Left renal cortex interstitium (tissue), 4 donors: ENCODE measurements around the gene AUTS2. TPM values are rescaled to one million over a fixed set of nuclear protein-coding genes. Genes with fewer than 3 reads are reported as not detected.

Source experiments
- DNase-seq, 4 donors: peaks; one replicate each; pipeline ENCODE4 v3.0.0-alpha.2; 2013; ENCODE audit warnings: low read depth in 4 of 4, low spot score in 2 of 4, missing footprints in 1 of 4
- polyA plus RNA-seq, 4 donors: library from polyadenylated mRNA; unstranded; fragments of 120-200 nt; gene quantifications; one replicate each; pipeline ENCODE4 v1.2.1, GENCODE V29; 2013; ENCODE audit not compliant: insufficient read length in 4 of 4

Gene AUTS2
- polyA plus RNA-seq, 4 donors: 56.5 to 144 (median 82.8) TPM

DNA sequence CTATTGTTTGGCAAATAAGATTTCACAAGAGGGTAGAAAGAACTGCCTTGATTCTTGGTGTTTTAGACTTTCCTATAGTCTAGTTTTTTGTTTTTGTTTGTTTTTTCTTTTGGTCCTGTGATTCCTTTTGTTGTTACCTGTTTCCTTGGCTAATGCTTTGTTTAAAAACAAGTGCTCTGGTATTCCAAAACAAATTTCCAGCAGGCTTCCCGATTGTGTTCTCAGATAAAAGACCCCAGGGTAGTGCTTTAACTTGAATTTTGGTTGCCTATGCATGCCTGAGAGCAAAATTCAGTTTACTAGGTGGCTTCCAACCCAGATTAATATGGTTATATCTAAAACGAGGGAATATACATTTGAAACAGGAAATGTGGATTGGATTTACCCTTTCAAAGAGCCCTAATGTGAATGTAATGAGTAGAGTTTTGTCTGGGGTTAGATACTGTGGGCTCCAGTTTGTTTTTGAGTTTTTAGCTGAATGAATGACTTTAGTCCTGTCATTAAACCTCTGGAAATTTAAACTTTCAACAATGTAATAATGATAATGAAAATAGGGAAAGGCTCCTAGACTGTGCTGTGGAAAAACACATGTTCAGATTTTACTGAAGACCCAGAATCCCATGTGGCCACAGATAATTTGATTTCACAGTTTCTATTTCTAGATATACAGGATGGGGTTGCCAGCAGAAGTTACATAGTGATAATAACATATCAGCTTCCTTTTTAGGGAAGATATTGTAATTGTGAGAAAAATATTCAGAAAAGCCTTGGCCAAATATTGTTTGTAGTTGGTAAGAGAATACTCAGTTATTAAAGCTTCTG, 23.9 kb downstream of the AUTS2 start:
- DNase-seq: no peak

DNA sequence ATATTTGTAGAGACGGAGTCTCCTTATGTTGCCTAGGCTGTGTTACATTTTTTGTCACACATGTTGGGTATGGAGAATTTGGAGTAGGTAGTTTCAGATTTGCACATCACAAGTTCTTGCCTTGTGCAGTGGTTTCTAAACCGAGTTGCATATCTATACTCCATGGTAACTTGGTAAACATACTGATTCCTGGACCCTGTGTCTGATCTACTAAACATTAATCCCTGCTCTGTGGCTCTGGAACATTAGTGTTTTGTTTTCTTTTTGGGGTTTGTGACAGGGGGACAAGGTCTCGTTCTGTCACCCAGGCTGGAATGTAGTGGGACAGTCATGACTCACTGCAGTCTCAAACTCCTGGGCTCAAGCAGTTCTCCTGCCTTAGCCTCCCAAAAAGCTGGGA, 24.7 kb downstream of the AUTS2 start:
- no peak for DNase-seq

DNA sequence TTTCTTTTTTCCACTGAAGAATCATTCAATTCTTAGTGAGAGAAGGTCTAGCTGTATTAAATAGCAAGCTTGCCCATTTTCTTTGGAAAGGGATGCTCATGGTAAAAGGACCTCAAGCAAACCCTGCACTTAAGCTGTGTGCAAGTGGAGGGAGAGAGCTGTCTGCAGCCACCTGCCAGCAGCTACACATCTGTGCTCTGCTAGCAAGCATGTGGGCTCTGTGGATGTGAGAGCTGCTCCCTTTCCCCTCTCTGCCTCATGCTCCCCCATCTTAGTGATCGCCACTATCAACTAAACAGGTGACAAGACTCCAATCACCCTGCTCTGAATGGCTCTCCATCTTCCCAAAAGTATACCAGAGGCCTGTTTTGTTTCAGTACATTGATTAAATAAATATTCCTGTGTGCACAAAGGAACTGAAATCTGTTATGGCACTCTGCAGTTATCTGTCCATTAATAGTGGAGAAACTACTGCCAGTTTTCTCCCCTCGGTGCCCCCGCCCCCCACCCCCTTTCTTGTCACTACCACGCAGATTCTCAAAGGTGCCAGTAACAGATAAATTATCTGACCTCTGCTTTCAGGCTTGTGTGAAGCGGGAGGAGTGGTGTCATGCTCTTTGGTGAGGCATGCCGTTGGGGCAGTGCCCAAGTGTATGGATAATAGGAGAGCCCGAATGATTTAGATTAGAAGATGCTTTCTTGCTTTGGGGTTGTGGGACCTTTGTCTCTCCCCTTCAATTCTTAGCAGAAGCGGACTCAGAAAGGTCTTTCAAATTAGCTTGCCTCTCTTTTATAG, 26.4 kb downstream of the AUTS2 start:
- DNase-seq: no peak

DNA sequence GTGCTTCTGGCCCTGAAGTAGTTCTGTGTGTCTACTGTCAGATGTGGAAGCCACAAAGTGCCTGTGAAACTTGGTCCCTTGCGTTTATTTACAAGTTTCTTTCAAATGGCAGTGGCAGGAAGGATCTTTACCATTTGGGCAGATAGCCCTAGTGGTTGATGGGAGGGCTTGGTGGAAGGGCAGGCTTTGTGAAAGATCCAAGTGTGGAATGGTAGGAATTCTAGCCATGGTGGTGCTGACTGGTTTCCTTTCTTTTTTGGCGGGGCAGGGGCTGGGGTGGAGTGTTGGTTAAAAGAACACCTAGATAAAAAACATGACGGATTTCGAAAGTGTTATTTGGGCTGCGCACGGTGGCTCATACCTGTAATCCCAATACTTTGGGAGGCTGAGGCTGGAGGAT, 27.0 kb downstream of the AUTS2 start:
- no peak for DNase-seq

DNA sequence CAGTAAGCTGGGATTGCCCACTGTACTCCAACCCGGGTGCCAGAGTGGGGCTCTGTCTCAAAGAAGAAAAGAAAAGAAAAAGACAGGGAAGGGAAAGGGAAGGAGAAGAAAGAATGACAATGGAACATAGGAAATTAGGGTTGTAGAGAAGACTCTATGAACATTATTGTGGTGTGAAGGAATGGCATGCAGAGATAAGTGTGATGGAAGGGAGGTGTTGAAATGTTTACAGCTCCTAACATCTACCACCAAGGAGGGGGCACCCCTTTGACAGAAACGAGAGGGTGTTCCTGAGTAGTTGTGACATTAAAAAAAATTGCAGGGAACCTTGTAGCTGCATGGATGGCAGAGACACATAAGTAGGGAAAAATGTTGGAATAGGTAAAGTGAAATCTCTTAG, 27.5 kb downstream of the AUTS2 start:
- DNase-seq: no peak

DNA sequence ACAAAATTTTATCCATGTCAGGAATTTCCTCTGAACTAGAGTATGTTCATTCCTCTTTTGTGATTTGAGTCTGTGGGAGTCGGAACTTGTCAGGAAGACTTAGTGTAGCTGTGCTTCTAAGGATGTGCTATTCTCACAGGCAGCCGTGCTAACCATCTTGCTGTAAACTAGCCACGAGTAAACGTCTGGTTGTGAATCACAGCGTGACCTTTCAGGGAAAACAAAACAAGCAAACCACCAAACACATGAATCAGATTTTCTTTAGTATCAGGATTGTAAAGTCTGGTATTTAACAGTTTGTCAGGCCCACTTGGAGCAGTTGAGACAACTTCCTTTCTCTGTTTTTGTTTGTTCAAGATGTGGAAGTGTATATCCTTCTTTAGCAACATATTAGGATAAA, 32.0 kb downstream of the AUTS2 start:
- peak in 3 of 4 donors; percentile 63 to 71 (median 68) for DNase-seq

DNA sequence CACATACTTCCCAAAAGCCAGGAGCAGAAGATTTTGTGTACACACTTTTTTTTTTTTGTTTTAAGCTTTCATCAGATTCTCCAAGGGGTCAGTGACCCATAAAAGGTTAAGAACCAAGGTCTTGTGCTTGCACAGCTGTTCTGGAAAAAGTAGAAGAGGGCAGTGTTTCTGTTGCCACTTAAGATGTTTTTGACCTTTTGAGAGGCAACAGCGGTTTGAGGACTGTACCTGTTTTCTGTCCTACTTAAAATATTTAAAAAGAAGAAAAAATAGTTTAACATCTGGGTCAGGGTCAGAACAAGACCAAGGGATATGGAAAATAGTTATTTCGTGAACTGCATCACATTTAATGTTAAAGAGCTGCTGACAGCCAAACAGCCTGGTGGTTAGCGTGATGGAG, 32.9 kb downstream of the AUTS2 start:
- DNase-seq: no peak

DNA sequence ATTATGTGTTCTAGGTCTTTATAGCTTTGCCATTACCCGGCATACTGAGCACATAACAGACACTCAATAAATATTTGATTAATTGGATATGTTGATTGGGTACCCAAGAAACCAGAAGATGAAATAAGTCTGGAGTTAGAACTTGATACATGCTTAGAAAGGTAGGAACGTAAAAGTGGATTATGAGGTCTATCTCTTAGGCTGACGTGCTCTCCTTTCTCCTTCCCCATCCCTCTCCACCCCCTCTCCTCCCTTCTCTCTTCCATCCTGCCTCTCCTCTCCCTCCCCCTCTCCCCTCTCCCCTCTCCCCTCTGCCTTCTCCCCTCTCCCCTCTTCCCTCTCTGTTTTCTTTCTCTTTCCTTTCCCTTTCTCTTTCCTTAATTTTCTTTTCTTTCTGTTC, 34.0 kb downstream of the AUTS2 start:
- DNase-seq: no peak

DNA sequence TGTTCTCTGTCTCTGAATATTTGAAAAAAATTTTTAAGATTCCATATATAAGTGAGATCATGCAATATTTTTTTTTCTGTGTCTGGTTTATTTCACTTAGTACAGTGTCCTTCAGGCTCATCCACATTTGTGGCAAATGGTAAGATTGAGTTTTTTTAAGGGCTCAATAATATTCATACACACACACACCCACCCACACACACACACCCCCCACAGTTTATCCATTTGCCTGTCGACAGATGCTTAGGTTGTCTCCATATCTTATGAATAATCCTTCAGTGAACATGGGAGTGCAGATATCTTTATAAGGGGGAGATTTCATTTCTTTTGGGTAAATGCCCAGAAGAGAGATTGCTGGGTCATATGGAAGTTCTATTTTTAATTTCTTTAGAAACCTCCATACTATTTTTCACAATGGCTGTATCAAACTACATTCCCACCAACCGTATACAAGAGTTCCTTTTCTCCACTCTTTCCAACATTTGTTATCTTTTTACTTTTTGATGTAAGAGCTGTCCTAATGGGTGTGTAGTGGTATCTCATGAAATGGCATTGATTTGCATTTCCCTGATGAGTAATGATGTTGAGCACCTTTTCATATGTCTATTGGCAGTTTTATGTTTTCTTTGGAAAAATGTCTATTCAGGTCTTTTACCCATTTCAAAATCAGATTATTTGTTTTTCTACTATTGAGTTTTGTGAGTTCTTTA, 35.0 kb downstream of the AUTS2 start:
- no peak for DNase-seq

DNA sequence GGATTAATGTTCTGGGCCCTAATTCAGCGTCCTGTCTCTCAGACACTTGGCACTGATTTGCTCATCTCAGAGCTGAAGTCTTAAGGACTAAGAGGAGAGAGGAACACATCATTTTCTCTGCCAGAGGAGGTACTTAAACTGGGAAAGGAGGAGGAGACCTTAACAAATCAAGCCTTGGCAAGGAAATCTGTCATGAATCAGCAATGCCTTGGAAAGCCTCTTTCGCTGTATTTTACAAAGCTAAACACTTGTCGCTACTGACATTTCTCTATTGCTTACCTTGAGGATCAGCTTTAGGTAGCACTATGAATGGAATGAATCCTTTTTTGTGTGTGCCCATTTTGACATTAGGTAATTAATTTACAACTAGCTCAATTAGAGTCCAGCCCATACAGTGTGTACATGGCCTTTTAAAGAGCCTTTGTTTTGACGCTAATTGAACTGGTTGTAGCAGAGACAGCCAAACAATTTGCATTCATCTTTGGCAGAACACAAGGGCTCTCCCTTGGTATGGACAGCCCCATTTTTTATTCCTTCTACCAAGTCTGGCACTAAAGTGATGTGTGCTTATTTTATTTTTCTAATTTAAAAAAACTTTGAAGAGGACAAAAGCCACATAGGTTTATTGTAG, 37.4 kb downstream of the AUTS2 start:
- DNase-seq: no peak

DNA sequence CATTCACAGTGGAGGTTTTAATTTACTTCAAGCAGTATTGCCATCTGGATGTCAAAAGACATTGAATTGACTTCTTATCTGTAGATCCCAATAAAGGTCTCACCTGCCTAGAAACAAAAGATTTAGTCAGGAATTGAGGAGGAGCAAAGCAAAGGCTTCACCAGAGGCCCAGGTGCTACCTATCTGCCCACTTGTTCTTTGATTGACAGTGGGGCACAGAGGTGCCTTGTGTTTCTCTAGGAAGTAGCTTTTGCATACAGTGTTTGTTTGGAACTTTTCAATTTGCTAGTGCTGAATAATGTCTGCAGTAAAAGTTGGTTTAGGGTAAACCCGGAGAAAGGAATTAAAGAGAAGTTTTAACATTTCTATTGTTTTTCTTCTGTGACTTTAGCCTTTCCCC, 40.4 kb downstream of the AUTS2 start:
- no peak for DNase-seq

DNA sequence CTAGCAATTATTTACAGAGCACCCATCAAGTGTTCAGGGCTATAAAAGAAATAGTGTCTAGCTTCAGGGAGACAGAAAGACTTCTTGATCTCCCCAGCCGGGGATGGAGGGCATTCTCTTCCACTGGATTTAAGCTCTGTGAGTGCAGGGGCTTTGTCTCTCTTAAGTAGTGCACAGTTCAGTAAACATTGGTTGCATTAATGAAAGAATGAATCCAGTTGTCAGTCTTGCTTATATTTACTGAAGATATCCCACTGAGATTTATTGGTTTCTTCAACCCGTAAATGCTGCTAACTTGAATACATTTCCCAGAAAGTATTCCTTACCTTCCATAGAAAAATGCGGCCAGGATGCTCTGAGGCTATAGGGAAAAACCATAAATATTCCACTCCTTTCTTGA, 41.9 kb downstream of the AUTS2 start:
- no peak for DNase-seq

DNA sequence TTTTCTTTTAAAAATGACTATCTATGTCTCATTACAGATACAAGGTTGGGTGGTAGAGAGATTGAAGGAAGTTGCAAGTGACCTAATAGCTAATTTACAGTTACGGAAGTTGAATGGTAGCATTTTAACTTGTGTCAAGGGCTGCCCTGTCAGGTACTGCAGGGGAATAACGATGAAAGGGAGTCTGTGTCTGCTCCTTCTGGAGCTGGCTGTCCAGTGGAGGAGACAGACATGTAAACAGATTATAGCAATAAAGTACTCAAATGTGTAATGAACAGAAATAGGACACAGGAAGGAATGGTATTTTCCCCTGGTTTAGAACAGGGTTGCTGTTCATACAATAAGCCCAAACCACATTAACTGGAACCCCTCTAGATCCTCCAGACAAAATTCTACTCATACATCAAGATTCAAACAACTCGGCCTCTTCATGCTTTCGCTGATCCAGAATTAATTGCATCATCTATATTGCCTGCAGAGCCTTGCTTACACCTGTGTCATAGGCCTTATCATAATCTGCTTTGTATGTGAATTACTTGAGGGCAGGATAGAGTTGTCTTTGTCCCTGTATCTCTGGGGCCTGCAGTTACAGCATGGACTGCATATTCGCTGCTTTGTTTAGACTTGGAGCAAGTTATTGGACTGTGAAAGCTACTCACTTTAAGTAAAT, 42.8 kb downstream of the AUTS2 start:
- DNase-seq: no peak

DNA sequence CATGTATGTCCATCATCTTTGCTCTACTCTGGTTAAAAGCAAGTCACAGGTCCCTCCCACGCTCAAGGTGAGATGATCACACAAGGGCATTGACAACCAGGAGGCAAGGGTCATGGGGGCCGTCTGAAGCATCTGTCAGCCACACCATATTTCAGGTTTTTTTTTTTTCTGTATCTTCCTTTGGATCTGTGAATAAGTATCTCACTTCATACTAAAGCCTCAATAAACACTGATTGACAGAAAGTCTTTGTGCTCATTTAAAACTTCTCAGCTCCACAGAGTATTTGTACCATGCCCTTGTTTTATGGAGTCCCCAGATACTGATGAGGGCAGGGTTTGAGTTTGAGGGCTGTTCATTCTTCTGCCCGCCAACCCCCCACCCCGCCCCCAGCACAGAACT, 45.0 kb downstream of the AUTS2 start:
- no peak for DNase-seq

DNA sequence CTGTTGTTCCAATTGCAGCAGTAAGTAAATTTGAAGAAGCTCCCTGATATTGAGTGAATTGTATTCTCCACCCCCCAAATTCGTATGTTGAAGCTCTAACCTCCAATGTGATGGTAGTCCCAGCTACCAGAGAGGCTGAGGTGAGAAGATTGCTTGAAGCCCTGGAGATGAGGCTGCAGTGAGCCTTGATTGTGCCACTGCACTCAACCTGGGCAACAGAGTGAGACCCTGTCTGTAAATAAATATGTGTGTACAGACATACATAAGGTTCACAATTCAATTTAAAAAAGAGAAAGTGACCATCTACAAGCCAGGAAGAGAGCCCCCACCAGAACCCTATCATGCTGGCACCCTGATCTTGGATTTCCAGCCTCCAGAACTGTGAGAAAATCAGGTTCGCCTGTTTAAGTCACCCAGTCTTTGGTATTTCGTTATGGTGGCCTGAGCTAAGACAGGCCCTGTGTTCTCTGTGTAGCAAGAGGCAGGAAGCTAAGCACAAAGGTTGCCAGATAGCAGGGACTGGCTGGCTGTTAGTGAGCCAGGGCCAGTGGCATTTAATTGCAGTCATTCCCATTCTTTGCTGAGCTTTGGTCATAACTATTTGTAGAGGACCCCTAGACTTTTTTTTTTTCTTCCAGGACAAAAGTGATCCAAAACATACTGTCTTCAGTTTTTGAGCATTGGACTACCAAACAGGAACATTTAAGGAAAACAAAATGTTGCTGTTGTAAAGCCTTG, 45.6 kb downstream of the AUTS2 start:
- DNase-seq: no peak

DNA sequence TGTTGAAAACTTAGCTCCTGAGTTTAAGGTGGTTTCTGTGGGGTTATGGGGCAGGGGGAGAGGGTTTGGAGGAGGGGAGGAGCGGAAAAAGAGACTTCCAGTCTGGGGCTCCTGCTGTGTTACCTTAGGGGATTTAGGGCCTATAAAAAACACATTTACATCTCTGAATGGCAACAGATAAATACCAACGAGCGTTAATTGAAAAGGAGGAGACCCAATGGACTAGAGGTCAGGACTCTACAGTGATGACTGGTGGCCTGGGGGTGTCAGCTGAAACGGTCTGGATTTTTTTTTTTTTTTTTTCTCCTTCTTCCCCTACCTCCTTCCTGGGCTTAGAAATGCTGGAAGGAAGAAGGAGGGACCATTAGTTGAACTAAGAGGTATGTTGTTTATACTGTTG, 47.4 kb downstream of the AUTS2 start:
- no peak for DNase-seq

DNA sequence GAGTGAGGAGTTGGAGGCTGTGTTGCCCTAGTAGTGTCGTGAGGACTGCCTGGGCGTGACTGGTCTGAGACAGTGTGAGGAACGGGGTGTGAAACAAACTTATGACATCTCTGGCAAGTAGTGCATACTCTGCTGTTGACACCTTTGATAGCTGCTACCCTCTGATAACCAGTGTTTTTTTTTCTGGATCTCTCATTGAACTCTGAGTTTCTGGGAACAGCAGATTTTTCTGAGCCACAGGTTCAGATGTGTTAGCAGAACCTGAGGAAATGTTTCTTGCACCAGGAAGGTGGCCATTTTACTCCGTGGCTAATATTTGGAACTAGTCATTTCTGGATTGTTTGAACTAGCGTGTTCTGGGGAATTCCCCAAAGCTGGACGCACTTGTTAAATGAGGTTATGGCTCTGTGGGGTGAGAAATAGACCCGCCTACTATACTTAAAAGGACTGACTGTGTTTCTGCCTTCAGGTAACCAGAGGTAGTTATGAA, 52.9 kb downstream of the AUTS2 start:
- no peak for DNase-seq

DNA sequence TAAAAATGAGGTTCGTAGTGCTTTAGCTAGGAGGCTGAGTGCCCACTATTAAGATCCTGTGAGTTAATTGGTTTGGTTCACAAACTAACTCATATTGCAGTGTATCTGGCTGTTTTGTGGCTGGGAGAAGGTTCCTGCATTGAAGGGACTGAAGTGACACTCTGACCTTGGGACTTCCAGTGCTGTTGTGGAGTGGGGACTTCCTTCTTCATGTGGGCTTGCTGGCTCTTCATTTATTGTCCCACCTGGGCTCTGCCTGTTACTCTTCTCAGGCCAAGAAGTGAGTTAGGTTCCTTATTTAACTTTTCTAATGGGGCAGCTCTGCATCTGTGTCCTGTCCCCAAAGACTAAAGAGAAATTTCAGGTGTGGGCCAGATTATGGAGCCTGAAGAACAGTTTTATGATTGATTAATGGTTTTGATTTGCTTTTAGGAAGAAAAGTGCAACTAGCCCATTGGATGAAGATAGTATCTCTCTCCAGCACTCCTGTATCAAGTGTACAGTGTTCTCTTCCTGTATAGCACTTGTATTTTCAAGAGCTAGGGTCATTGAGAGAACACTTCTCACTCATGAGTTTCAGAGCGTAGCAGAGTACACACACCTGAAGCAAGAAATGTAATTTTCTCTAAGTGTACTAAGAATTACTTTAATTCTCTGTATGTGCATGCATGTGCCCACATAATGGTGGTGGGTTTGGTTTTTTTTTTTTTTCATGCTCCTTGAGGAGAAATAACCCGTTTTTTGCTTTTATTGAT, 54.8 kb downstream of the AUTS2 start:
- no peak for DNase-seq

DNA sequence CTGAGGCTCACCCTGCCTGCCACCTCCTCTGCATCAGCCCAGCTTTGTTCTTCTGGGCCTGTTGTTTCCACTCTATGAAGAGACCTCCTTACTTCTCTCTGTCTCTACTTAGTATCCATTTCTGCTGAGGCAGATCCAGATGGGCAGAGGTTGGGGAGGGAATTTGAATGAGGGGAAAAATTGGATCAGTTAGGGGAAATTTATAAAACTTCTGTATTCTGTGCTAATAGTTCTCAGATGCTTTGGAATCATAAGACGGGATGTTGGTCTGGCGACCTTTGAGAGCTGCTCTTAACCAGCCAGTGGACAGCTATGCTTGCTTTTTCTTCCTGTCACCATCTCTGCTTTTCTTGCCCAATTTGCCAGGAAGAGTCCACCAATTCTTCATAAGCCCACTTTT, 55.5 kb downstream of the AUTS2 start:
- no peak for DNase-seq
